GM10266 (cell line): ENCODE data around the gene MRPL34.

ENCODE experiments used
- DNase-seq: peaks from one replicate; pipeline ENCODE4 v3.0.0; 2012; ENCODE audit errors: extremely low spot score
- TF ChIP-seq, protein P1 (sequence below): IDR thresholded peaks from 2 replicates; pipeline ENCODE4 v1.5.1; 2012; ENCODE audit warnings: mild to moderate bottlenecking, low read depth; ENCODE audit not compliant: control insufficient read depth, insufficient read depth; ENCODE audit errors: missing control alignments

MRPL34 gene

DNA sequence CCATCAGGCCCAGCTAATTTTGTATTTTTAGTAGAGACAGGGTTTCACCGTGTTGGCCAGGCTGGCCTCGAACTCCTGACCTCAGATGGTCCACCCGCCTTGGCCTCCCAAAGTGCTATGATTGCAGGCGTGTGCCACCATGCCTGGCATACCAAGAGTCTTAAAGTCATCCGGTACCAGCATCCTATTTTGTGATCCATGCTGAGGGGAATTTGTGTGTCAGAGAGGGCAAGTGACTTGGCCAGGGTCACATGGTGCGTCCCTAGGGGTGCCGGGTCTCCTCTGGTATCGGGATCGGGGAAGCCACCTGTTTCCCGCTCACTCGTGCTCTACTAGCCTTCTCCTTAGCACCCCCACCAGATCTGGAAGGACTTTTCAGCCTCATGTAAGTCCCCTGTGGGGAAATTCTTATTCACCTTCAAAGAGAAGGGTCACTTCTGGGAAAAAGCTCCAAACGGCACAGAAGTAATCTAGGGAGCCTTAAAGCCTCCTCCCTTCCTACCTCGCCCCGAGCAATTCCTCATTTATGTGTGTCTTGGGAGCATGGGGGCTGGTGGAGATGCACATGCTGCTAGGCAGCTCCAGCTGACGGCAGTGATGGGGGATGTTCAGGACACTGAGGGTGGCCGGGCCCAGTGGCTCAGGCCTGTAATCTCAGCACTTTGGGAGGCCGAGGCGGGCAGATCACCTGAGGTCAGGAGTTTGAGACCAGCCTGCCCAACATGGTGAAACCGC lies 30.1 kb upstream of the MRPL34 start:
- TF ChIP-seq, protein P1, sequence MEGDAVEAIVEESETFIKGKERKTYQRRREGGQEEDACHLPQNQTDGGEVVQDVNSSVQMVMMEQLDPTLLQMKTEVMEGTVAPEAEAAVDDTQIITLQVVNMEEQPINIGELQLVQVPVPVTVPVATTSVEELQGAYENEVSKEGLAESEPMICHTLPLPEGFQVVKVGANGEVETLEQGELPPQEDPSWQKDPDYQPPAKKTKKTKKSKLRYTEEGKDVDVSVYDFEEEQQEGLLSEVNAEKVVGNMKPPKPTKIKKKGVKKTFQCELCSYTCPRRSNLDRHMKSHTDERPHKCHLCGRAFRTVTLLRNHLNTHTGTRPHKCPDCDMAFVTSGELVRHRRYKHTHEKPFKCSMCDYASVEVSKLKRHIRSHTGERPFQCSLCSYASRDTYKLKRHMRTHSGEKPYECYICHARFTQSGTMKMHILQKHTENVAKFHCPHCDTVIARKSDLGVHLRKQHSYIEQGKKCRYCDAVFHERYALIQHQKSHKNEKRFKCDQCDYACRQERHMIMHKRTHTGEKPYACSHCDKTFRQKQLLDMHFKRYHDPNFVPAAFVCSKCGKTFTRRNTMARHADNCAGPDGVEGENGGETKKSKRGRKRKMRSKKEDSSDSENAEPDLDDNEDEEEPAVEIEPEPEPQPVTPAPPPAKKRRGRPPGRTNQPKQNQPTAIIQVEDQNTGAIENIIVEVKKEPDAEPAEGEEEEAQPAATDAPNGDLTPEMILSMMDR, result no peak
- DNase-seq, result no peak

DNA sequence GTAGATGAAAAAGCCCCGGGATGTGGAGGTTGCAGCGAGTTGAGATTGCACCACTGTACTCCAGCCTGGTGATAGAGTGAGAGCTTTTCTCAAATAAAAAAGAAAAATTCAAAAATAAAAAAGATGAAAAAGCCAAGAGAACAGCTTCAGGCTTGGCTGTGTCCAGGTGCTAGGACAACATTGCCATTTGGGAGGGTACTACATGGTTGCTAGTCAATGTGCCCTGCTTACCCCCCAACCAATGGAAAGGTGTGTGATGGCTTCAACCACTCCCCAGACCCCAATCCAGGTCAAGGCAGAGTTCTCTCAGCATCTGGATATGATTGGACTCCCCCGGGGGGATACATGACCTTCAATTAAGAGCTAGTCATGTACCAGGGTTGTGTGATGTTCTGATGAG lies 26.2 kb upstream of the MRPL34 start:
- TF ChIP-seq, protein P1, result no peak
- DNase-seq, result no peak

DNA sequence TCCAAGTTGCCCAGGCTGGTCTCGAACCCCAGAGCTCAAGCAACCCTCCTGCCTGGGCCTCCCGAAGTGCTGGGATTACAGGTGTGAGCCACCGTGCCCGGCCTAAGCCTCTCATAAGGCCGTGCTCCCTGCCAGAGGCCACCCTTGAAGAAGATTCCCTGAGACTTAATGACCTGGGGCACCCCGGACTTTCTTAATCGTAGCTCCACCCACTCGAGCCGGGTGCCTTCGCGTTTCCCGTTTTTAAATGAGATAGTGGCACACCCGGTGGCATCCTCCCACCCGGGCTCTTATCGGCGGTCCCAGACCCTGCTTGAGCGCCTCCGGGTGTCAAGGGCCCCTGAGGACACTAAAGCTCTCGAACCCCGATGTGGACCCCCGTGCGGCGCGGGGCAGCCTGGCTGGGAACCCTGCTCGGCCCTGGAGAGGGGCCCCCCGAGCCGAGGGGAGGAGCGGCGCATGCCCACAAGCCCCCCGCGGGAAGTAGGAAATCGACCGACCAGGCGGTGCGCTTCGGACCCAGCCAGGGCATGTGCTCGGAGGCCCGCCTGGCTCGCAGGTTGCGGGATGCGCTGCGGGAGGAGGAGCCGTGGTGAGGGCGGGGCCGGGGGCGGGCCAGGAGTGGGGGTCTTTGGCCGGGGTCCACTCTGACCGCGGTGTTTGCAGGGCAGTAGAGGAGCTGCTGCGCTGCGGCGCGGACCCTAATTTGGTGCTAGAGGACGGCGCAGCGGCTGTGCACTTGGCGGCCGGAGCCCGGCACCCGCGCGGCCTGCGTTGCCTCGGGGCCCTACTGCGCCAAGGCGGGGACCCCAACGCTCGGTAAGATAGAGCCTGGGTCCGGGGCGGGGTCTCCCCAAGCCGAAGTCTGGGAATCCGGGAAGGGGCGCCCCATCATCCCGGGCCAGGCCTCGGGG lies 24.0 kb upstream of the MRPL34 start, which contains the start of gene ANKLE1:
Gene ANKLE1, plus strand, starts transcription at position 511 of the 914 bp plus-strand sequence. Its CDS starts 20 bp downstream, at position 531.
- TF ChIP-seq, protein P1, result no peak
- peak; percentile 81 for DNase-seq

DNA sequence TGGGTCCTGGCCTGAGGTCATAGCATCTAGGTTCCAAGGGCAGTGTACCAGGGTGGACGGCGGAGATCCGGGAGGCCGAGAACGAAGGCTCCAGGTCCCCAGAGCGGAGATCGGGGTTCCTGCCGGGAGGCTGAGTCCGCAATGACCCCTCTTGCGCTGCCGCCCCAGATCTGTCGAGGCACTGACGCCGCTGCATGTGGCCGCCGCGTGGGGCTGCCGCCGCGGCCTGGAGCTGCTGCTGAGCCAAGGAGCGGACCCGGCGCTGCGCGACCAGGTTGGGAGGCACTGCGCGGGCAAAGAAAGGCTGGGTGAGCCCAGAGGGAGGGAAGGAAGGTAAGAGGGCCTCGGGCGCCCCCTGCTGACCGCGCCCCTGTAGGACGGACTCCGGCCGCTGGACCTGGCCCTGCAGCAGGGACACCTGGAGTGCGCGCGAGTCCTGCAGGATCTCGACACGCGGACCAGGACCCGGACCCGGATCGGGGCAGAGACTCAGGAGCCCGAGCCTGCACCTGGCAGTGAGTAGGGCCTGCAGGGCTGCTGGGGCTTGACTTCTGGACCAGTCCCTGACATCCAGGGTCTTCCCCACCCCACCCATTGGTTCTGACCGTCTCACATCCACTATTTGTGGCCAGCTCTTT lies 23.1 kb upstream of the MRPL34 start:
- TF ChIP-seq, protein P1, result peak; percentile 99
- DNase-seq, result peak; percentile 89

DNA sequence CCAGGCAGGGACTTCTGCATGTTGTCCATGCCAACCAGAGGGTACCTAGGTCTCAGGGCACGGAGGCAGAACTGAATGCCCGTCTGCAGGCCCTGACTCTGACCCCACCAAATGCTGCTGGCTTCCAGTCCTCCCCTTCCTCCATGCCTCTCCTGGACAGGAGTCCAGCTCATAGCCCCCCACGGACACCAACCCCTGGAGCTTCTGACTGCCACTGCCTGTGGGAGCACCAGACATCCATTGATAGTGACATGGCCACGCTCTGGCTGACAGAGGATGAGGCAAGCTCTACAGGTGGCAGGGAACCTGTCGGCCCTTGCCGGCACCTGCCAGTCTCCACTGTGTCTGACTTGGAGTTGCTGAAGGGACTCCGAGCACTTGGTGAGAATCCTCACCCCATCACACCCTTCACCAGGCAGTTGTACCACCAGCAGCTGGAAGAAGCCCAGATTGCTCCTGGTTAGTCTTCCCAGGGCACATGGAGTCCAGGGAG lies 22.1 kb upstream of the MRPL34 start:
- DNase-seq, result no peak
- TF ChIP-seq, protein P1, result no peak

DNA sequence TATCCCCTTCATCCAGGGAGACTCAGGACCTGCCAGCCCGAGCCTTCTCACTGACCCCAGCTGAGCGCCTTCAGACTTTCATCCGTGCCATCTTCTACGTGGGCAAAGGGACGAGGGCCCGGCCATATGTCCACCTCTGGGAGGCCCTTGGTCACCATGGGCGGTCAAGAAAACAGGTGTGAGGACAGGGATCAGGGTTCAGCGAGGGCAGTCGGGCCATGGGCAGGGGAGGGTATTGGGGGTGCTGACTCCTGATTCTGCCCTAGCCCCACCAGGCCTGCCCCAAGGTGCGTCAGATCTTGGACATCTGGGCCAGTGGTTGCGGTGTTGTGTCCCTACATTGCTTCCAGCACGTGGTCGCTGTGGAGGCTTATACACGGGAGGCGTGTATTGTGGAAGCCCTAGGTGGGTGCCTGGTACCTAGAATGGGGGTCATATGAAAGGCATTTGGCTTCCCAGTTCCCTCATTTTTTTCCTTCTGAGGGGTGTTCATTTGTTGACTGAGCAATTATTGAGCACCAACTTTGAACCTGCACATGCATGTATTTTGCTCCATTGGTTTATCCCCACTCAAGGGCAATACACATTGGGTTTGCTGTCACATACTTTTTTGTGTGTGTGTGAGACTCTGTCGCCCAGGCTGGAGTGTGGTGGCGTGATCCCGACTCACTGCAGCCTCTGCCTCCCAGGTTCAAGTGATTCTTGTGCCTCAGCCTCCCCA lies 20.1 kb upstream of the MRPL34 start:
- TF ChIP-seq, protein P1, result no peak
- DNase-seq, result no peak
